Loucy (cell line): ENCODE data around the gene SLC37A4.

Experiments
- CTCF ChIP-seq: fragments of 200-600 bp; sonication (generic); conservative IDR thresholded peaks from 2 replicates; pipeline ENCODE4 v1.5.1; 2014; ENCODE audit warnings: mild to moderate bottlenecking, antibody characterized with exemption, low read length
- EZH2phosphoT487 ChIP-seq: fragments of 200-600 bp; IDR thresholded peaks from 2 replicates; pipeline ENCODE4 v1.6.1; 2018; ENCODE audit warnings: antibody characterized with exemption, mild to moderate bottlenecking, moderate library complexity, borderline replicate concordance

- TF ChIP-seq CTCF = no peak
- TF ChIP-seq EZH2phosphoT487 = no peak
Observed at GRCh38 chr11:118984825-118985224, 45.9 kb downstream of the SLC37A4 start.
